ENCODE measurements around the gene CA4.

DNA sequence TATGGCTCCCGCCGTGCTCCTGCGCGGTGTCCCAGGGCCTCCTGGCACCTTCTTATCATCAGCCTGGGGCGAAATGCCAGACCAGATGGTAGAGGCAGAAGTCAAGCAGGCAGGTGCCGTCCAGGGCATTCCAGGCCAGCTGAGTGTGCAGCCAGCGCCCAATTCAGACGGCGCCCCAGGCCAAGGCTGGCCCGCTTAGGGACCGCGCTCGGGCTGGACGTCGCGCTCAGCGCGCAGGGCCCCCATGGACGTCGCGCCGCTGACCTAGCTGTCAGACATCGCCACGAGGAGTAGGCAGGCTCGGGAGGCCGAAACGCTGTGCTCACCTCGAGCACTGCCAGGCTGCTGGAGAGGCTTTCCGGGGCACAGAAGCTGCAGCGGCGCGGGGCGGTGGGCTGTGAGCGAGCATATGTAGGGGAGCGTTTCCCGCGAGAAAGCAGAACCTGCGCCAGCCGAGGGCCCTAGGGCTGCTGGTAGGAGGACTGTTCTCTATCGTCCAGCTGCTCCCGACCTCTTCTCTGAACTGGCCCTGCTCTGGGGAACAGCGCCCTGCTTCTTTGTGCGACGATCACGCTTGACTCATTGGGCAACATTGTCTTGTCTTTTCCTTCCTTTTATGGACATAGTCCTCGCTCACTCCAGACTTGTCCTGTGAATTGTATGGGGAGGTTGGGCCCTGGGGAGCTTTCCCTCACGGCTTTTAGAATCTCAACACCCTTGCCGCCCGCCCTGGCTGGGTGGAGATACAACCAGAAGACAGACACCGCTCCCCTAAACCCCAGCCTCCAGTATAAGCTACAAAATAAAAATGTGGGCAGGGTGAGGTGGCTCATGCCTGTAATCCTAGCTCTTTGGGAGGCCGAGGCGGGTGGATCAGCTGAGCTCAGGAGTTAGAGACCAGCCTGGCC is 8.4 kb upstream of the CA4 start:
- TF ChIP-seq POLR2A (IDR thresholded peaks at IDR 0.05; ENCODE audit: low read length) (no peak), CBX2 (IDR thresholded peaks at IDR 0.05; ENCODE audit: borderline replicate concordance, low read depth) (no peak), KDM1A (IDR thresholded peaks at IDR 0.05; ENCODE audit: low read depth) (no peak), ZFP36 (IDR thresholded peaks at IDR 0.05; ENCODE audit: borderline replicate concordance, partially characterized antibody) (no peak)
- TF ChIP-seq, protein P1, sequence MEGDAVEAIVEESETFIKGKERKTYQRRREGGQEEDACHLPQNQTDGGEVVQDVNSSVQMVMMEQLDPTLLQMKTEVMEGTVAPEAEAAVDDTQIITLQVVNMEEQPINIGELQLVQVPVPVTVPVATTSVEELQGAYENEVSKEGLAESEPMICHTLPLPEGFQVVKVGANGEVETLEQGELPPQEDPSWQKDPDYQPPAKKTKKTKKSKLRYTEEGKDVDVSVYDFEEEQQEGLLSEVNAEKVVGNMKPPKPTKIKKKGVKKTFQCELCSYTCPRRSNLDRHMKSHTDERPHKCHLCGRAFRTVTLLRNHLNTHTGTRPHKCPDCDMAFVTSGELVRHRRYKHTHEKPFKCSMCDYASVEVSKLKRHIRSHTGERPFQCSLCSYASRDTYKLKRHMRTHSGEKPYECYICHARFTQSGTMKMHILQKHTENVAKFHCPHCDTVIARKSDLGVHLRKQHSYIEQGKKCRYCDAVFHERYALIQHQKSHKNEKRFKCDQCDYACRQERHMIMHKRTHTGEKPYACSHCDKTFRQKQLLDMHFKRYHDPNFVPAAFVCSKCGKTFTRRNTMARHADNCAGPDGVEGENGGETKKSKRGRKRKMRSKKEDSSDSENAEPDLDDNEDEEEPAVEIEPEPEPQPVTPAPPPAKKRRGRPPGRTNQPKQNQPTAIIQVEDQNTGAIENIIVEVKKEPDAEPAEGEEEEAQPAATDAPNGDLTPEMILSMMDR (IDR thresholded peaks at IDR 0.05), result no peak
